A673 (cell line): ENCODE measurements around the gene IL1RAPL2.

Experiments used
- CTCF ChIP-seq: fragments of 300-800, 200-600 bp; sonication (generic); conservative IDR thresholded peaks from 2 replicates; pipeline ENCODE4 v1.5.1; 2017; ENCODE audit warnings: low read depth, mild to moderate bottlenecking, antibody characterized with exemption, low read length, moderate library complexity, mixed read lengths
- EZH2 ChIP-seq: fragments of 200-600 bp; sonication (generic); IDR thresholded peaks from 2 replicates; pipeline ENCODE4 v1.6.1; 2017; ENCODE audit warnings: borderline replicate concordance, low read depth, mild to moderate bottlenecking, mixed read lengths, antibody characterized with exemption, low read length; ENCODE audit not compliant: poor library complexity, severe bottlenecking

DNA sequence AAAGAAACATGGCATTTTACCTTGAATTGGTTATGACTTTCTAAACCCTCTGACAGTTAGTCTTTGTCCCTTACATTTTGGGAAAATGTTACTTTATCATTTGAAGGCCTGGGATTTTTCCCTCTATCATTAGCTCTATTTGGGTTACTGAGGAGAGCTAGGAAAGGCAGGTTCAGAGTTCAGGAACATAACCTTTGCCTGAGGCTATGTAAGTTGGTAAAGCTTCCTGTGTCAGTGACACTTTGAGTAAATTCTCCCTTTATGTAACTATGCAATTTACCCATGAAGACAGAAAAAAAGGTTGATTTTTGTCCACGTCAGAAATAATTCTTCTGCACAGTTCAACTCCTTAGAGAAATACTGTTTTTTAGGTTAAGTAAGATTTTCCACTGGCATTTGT lies 1084.6 kb downstream of the IL1RAPL2 start:
- TF ChIP-seq EZH2 = no peak
- TF ChIP-seq CTCF = no peak
